ENCODE measurements around the gene NEURL3.

GRCh38 chr2:96491860-96492497 is 13.2 kb downstream of the NEURL3 start:
- no peak for TF ChIP-seq CTCF (IDR thresholded peaks at IDR 0.05)
- TF ChIP-seq POLR2A (IDR thresholded peaks at IDR 0.05): no peak
